GM13976 (cell line): ENCODE data around the gene CCL17.

Experiments used
- DNase-seq: peaks from one replicate; pipeline ENCODE4 v3.0.0; 2012; ENCODE audit warnings: low spot score
- in situ Hi-C: fragments of 300-500 bp; cut with MboI; formaldehyde crosslinking; loops from one replicate; pipeline ENCODE4 v1.12.0; 2022; ENCODE audit warnings: low sequenced_read_pairs, mixed read lengths, inconsistent platforms; ENCODE audit not compliant: unreplicated experiment
- TF ChIP-seq, protein P1 (sequence below): IDR thresholded peaks from 2 replicates; pipeline ENCODE4 v1.5.1; 2012; ENCODE audit warnings: borderline replicate concordance, mild to moderate bottlenecking; ENCODE audit not compliant: insufficient read depth; ENCODE audit errors: extremely low read depth, missing control alignments, control extremely low read depth

CCL17 gene

DNA sequence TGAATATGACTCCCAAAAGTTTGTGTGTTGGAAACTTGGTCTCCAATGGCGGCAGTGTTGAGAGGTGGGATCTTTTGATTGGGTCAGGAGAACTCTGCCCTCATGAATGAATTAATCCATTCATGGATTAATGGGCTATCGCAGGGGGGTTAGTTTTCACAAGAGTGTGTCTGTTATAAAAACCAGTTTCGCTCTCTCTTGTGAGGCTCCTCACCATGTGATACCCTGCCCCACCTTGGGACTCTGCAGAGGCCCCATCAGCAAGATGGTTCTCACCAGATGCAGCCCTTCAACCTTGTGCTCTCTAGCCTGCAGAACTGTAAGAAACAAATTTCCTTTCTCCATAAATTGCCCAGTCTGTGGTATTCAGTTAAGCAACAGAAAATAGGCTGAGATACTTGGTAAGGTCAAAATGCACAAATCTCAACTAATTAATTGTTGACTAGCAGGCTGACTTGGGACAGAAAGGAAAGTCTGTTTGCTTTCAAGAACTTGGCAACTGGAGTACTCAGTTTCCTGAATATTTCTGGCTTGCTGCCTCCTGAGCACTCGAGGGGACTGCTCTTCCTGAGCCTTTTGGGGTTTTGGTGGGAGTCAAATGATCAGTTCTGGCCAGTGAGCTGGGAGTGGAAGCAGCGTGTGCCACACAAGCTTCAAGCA lies 13.8 kb upstream of the CCL17 start:
- DNase-seq: no peak
- TF ChIP-seq, protein P1, sequence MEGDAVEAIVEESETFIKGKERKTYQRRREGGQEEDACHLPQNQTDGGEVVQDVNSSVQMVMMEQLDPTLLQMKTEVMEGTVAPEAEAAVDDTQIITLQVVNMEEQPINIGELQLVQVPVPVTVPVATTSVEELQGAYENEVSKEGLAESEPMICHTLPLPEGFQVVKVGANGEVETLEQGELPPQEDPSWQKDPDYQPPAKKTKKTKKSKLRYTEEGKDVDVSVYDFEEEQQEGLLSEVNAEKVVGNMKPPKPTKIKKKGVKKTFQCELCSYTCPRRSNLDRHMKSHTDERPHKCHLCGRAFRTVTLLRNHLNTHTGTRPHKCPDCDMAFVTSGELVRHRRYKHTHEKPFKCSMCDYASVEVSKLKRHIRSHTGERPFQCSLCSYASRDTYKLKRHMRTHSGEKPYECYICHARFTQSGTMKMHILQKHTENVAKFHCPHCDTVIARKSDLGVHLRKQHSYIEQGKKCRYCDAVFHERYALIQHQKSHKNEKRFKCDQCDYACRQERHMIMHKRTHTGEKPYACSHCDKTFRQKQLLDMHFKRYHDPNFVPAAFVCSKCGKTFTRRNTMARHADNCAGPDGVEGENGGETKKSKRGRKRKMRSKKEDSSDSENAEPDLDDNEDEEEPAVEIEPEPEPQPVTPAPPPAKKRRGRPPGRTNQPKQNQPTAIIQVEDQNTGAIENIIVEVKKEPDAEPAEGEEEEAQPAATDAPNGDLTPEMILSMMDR: no peak
- in situ Hi-C loops: no loop called here

DNA sequence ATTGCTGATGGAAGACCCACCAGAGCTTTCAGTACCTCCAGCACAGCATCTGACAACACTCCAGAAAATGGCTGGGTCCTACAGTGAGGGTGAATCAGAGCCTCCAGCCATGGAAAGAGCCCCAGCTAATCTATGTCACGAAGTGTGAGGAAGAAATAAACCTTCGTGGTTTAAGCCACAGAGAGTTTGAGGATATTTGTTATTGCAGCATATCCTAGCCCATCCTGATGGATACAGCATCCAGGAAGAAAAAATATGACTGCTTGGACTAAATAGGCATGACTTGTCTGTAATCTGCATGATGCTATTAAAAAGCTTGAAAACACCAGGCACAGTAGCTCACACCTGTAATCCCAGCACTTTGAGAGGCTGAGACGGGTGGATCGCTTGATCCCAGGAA lies 13.3 kb upstream of the CCL17 start:
- in situ Hi-C loops: no loop called here
- no peak for DNase-seq
- TF ChIP-seq, protein P1: no peak

DNA sequence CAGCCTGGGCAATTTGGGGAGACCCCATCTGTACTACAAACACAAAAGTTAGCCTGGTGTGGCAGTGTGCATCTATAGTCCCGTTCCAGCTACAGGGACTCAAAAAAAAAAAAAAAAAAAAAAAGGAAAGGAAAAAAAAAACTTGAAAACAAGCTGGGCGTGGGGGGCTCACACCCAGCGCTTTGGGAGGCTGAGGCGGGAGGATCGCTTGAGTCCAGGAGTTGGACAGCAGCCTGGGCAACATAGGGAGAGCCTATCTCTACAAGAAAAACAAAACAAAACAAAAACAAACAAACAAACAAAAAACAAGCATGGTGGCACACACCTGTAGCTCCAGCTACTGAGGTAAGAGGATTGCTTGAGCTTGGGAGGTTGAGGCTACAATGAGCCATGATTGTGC lies 12.9 kb upstream of the CCL17 start:
- TF ChIP-seq, protein P1: no peak
- in situ Hi-C loops: no loop called here
- no peak for DNase-seq

DNA sequence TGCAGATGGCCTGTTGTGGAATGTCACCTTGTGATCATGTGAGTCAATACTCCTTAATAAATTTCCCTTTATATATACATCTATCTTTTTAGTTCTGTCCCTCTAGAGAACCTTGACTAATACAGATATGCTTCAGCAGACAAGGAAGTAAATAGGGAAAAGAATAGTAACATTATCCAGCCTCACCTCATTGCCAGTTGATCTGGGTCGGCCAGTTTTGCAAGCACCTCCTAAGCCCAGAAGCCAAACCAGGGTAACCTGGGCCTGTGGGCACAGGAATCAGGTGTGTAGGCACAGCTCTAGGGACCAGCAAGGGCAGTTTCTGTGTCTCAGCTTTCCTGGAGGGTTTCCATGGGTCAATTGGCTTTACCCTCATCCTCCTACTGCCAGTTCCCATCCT lies 11.9 kb upstream of the CCL17 start:
- TF ChIP-seq, protein P1: no peak
- DNase-seq: no peak
- in situ Hi-C loops: no loop called here

DNA sequence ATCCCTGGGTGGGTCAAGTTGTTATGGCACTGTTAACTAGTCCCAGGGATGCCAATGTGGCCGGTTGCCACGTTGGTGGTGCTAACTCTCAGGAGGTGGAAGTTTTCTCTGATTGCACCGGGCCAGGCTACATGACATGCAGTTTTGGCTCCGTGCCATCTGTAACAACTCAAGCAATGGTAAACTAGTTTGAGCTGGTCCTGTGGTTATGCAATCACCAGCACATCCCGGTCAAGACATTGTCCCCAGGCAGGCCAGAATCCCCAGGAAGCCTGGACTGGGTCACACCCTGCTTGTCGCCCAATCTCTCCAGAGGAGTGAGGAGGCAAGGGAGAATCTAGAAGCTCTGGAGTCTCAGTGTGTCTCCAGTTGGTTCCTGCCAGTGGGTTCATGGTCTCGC lies 10.1 kb upstream of the CCL17 start:
- no peak for DNase-seq
- TF ChIP-seq, protein P1: no peak
- in situ Hi-C loops: no loop called here

DNA sequence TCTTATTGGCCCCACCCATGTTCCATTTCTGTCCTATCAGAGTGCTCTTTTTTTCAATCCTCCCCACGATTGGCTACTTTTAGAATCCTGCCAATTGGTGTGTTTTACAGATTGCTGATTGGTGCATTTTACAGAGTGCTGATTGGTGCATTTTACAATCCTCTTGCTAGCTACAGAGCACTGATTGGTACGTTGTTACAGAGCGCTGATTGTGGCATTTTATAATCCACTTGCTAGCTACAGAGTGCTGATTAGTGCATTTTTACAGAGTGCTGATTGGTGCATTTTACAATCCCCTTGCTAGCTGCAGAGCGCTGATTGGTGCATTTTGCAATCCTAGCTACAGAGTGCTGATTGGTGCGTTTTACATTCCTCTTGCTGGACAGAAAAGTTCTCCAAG lies 9.5 kb upstream of the CCL17 start:
- TF ChIP-seq, protein P1: no peak
- in situ Hi-C loops: no loop called here
- no peak for DNase-seq
